Osteoblast (primary cell): ENCODE results near the gene LSM7. TPM values are rescaled to one million over a fixed set of nuclear protein-coding genes. Genes with fewer than 3 reads are reported as not detected.

Source experiments
- DNase-seq: peaks from one replicate; pipeline ENCODE4 v3.0.0; 2011; ENCODE audit warnings: low spot score, mixed read lengths; ENCODE audit not compliant: insufficient read length; ENCODE audit errors: missing footprints
- H2AFZ ChIP-seq: 2 replicates; pipeline ENCODE4 v1.6.0; 2011; ENCODE audit warnings: mild to moderate bottlenecking, low read length
- H3K27ac ChIP-seq: 2 replicates; pipeline ENCODE4 v1.5.1; 2011; ENCODE audit warnings: mild to moderate bottlenecking, low read depth, low read length, moderate library complexity
- H3K27me3 ChIP-seq: 2 replicates; pipeline ENCODE4 v1.6.0; 2012; ENCODE audit warnings: mild to moderate bottlenecking, control low read depth, inconsistent platforms, low read length, moderate library complexity; ENCODE audit not compliant: insufficient read depth
- H3K36me3 ChIP-seq: 2 replicates; pipeline ENCODE4 v1.5.1; 2011; ENCODE audit warnings: mild to moderate bottlenecking, low read length, control low read depth, moderate library complexity; ENCODE audit not compliant: insufficient read depth
- H3K4me1 ChIP-seq: 2 replicates; pipeline ENCODE4 v1.5.1; 2011; ENCODE audit warnings: mild to moderate bottlenecking, low read length, control low read depth, moderate library complexity; ENCODE audit not compliant: insufficient read depth
- H3K4me2 ChIP-seq: 2 replicates; pipeline ENCODE4 v1.6.0; 2011; ENCODE audit warnings: mild to moderate bottlenecking, low read length; ENCODE audit not compliant: insufficient read depth
- H3K4me3 ChIP-seq: fragments of 200-600 bp; sonication (generic); 3 replicates; pipeline ENCODE4 v1.5.1; 2012; ENCODE audit warnings: mild to moderate bottlenecking, low read length, inconsistent platforms; ENCODE audit not compliant: insufficient read depth
- H3K79me2 ChIP-seq: 2 replicates; pipeline ENCODE4 v1.6.0; 2012; ENCODE audit warnings: mild to moderate bottlenecking, low read length, control low read depth, inconsistent platforms; ENCODE audit not compliant: insufficient read depth
- H3K9me3 ChIP-seq: 2 replicates; pipeline ENCODE4 v1.5.1; 2011; ENCODE audit warnings: low read depth, low read length, control low read depth
- H4K20me1 ChIP-seq: 2 replicates; pipeline ENCODE4 v1.6.0; 2012; ENCODE audit warnings: mild to moderate bottlenecking, low read length, control low read depth; ENCODE audit not compliant: insufficient read depth
- total RNA-seq: library from RNA; depleted of rRNA; stranded (reverse); fragments of >200 nt; gene quantifications from 2 replicates; pipeline ENCODE4 v1.2.3, GENCODE V29; 2012
- TF ChIP-seq, protein P1 (sequence below): IDR thresholded peaks from 2 replicates; pipeline ENCODE4 v1.5.1; 2011; ENCODE audit warnings: mild to moderate bottlenecking, low read depth, low read length, moderate library complexity; ENCODE audit errors: extremely low read depth

Gene LSM7
- total RNA-seq, 1 donor = 57.9 TPM

- Histone ChIP-seq H3K27ac (no peak overlapping the region), H4K20me1 (no peaks in the 10 kb centered on the region), H3K9me3 (no peaks in the 10 kb centered on the region), H3K36me3 (peaks cover 15% of the 10 kb centered on the region), H3K4me1 (no peaks in the 10 kb centered on the region), H3K4me2 (no peak overlapping the region), H2AFZ (no peak overlapping the region), H3K27me3 (no peaks in the 10 kb centered on the region), H3K79me2 (peaks cover 14% of the 10 kb centered on the region), H3K4me3 (no peak overlapping the region)
- TF ChIP-seq, protein P1, sequence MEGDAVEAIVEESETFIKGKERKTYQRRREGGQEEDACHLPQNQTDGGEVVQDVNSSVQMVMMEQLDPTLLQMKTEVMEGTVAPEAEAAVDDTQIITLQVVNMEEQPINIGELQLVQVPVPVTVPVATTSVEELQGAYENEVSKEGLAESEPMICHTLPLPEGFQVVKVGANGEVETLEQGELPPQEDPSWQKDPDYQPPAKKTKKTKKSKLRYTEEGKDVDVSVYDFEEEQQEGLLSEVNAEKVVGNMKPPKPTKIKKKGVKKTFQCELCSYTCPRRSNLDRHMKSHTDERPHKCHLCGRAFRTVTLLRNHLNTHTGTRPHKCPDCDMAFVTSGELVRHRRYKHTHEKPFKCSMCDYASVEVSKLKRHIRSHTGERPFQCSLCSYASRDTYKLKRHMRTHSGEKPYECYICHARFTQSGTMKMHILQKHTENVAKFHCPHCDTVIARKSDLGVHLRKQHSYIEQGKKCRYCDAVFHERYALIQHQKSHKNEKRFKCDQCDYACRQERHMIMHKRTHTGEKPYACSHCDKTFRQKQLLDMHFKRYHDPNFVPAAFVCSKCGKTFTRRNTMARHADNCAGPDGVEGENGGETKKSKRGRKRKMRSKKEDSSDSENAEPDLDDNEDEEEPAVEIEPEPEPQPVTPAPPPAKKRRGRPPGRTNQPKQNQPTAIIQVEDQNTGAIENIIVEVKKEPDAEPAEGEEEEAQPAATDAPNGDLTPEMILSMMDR = no peak
- no peak for DNase-seq
These were observed 13.6 kb upstream of the LSM7 start for GRCh38 chr19:2341982-2342381.

DNA sequence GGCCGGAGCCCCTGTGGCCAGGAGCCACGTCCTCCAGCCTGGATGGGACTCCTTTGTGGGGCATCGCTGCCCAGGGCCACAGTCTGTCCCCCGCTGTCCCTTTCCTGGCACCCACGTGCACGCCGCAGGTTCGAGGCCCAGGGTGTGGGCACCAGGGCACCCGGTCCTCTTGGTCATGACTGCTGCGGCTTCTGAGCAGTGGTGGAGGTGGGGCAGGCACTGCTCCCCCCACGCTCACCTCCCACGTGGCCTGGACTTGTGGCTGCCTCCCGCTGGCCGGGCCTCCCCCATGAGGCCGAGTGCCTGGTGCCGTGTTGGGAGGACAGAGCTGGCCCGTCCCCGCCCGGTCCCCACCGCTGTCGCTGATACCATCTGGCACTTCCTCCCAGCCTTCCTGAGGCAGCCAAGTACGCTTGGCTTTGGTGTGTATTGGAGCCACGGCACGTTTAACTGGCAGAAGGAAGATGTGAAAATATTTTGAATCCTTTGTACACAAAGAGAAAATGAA, 12.9 kb upstream of the LSM7 start:
- Histone ChIP-seq H3K27ac (no peak overlapping the region), H3K36me3 (peaks cover 10% of the 10 kb centered on the region), H2AFZ (no peak overlapping the region), H3K4me3 (no peak overlapping the region), H4K20me1 (peaks cover 2% of the 10 kb centered on the region), H3K9me3 (no peaks in the 10 kb centered on the region), H3K27me3 (no peaks in the 10 kb centered on the region), H3K4me2 (no peak overlapping the region), H3K79me2 (peaks cover 19% of the 10 kb centered on the region), H3K4me1 (no peaks in the 10 kb centered on the region)
- no peak for DNase-seq
- TF ChIP-seq, protein P1 = no peak

GRCh38 chr19:2340496-2341243, 12.3 kb upstream of the LSM7 start:
- Histone ChIP-seq H4K20me1 (peaks cover 8% of the 10 kb centered on the region), H3K27me3 (no peaks in the 10 kb centered on the region), H3K4me1 (no peaks in the 10 kb centered on the region), H3K27ac (no peak overlapping the region), H3K4me2 (no peak overlapping the region), H3K9me3 (no peaks in the 10 kb centered on the region), H2AFZ (no peak overlapping the region), H3K4me3 (no peak overlapping the region), H3K36me3 (peaks cover 3% of the 10 kb centered on the region), H3K79me2 (peaks cover 26% of the 10 kb centered on the region)
- TF ChIP-seq, protein P1 = no peak
- no peak for DNase-seq

- no peaks in the 10 kb centered on the region for H3K9me3 ChIP-seq
- H3K4me1 ChIP-seq = no peaks in the 10 kb centered on the region
- peaks cover 32% of the 10 kb centered on the region for H3K79me2 ChIP-seq
- no peak overlapping the region for H3K4me2 ChIP-seq
- no peak overlapping the region for H2AFZ ChIP-seq
- DNase-seq = no peak
- no peak overlapping the region for H3K27ac ChIP-seq
- TF ChIP-seq, protein P1 = no peak
- no peak overlapping the region for H3K4me3 ChIP-seq
- no peaks in the 10 kb centered on the region for H3K27me3 ChIP-seq
- H3K36me3 ChIP-seq = peaks cover 2% of the 10 kb centered on the region
- H4K20me1 ChIP-seq = peaks cover 13% of the 10 kb centered on the region
These were observed 11.4 kb upstream of the LSM7 start for GRCh38 chr19:2339644-2340310.
